CMK (cell line): ENCODE measurements around the gene NACA2.

Source experiments
- DNase-seq: peaks from one replicate; pipeline ENCODE4 v3.0.0-alpha.2; 2010; ENCODE audit warnings: low read depth

The NACA2 gene

DNA sequence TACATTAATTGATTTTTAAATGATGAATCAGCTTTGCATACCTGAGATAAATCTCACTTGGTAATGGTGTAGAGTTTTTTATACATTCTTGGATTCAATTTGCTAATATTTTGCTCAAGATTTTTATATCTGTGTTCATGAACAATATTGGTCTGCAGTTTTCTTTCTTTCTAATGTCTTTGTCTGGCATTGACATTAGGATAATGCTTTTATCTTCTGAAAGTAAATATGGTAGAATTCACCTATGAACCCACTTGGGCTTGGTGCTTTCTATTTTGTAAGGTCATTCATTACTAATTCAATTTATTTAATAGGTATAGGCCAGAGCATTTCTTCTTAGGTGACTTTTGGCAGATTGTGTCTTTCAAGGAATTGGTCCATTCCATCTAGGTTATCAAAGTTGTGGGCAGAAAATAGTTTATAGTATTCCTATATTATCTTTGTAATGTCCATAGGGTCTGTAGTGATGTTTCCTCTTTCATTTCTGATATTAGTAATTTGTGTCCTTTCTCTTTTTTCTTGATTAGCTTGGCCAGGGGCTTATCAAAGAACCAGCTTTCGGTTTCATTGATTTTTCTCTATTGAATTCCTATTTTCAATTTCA, 45.6 kb downstream of the NACA2 start:
- DNase-seq, result no peak

DNA sequence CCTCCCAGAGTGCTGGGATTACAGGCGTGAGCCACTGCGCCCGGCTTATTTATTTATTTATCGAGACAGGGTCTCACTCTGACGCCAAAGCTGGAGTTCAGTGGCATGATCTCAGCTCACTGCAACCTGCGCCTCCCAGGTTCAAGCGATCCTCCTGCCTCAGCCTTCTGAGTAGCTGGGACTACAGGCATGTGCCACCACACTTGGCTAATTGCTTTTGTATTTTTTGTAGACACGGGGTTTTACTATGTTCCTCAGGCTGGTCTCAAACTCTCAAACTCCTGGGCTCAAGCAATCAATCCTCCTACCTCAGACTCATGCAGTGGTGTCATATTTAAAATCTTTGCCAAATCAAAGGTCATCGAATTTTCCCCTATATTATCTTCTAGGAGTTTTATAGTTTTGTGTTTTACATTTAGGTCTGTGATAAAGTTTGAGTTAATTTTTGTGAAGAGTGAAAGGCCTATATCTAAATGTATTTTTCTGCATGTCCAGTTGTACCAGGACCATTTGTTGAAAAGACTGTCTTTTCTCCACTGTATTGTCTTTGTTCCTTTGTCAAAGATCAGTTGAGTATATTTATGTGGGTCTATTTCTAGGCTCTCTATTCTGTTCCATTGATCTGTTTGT, 47.1 kb downstream of the NACA2 start:
- no peak for DNase-seq

- DNase-seq, result no peak
Measured at GRCh38 chr17:61542027-61542426, 49.0 kb downstream of the NACA2 start.

DNA sequence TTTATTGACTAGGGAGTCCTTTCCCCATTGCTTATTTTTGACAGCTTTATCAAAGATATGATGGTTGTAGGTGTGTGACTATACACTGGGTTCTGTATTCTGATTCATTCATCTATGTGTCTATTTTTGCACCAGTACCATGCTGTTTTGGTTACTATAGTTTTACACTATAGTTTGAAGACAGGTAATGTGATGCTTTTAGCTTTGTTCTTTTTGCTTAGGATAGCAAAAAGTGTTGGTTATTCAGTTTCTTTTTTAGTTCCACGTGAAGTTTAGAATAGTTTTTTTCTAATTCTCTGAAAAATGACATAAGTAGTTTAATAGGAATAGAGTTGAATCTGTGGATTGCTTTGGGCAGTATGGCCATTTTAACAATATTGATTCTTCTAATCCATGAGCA, 50.1 kb downstream of the NACA2 start:
- no peak for DNase-seq
